Uterus (tissue), 2 donors: ENCODE data around the gene OR51B2.

Source experiments
- CTCF ChIP-seq, 4 experiments: fragments of 200-600 bp in 2 of 4; fragments of 450-650 bp in 2 of 4; sonication (generic) in 2 of 4; IDR thresholded peaks; one replicate each; pipeline ENCODE4 v1.5.1; 2016 to 2019; ENCODE audit warnings: antibody characterized with exemption in 4 of 4, mild to moderate bottlenecking in 2 of 4, moderate library complexity in 1 of 4
- POLR2A ChIP-seq, 2 donors: fragments of 450-650 bp; IDR thresholded peaks; one replicate each; pipeline ENCODE4 v1.6.1; 2016; ENCODE audit warnings: antibody characterized with exemption in 2 of 2, mild to moderate bottlenecking in 1 of 2, moderate library complexity in 1 of 2

- no peak for TF ChIP-seq CTCF (IDR thresholded peaks at IDR 0.05)
- no peak for TF ChIP-seq POLR2A (IDR thresholded peaks at IDR 0.05)
Observed at GRCh38 chr11:5335170-5335569, 11.1 kb upstream of the OR51B2 start.
